ENCODE results near the gene MZB1.

Gene MZB1, protein sequence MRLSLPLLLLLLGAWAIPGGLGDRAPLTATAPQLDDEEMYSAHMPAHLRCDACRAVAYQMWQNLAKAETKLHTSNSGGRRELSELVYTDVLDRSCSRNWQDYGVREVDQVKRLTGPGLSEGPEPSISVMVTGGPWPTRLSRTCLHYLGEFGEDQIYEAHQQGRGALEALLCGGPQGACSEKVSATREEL

DNA sequence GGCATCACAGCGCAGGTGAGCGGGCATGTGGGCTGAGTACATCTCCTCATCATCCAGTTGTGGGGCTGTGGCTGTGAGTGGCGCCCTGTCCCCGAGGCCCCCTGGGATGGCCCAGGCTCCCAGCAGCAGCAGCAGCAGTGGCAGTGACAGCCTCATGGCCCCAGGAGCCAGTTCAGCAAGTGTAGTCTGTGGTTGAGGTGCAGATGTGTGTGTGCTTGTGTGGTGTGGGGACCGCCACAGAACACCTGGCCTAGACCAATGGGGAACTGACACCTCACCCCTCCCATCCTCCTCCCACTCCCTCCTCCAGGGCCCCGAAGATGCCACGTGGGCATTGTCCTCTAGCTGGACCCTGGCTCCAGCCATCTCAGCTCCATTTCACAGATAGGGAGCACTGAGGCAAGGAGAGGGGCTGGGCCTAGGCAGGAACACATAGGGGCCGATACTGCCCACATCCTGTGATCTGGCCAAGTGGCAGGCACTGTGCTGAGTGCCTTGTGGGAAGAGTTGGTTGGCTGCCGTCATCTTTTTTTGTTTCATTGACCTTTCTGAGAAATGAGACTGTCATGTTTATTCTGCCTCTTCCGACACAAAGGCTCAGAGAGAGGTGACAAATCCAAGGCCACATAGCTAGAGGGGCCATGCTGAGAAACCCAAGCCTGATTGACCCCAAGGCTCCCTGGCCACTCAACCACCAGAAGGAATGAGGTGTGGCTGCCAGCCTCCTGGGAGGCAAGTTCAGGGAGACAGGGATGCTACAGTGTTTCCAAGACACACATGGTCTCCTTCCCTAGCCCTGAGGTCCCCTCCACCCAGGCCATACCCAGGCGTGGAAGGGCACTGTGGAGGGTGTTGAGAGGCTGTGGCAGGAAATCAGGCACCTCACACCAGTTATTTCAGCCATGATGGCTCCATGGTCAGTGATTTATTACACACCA, at the start of gene MZB1:
Gene MZB1 (minus strand): TSS at position 213 of the 938 bp plus-strand sequence. CDS start 57 bp downstream, at position 156.
- DNase-seq = no peak

DNA sequence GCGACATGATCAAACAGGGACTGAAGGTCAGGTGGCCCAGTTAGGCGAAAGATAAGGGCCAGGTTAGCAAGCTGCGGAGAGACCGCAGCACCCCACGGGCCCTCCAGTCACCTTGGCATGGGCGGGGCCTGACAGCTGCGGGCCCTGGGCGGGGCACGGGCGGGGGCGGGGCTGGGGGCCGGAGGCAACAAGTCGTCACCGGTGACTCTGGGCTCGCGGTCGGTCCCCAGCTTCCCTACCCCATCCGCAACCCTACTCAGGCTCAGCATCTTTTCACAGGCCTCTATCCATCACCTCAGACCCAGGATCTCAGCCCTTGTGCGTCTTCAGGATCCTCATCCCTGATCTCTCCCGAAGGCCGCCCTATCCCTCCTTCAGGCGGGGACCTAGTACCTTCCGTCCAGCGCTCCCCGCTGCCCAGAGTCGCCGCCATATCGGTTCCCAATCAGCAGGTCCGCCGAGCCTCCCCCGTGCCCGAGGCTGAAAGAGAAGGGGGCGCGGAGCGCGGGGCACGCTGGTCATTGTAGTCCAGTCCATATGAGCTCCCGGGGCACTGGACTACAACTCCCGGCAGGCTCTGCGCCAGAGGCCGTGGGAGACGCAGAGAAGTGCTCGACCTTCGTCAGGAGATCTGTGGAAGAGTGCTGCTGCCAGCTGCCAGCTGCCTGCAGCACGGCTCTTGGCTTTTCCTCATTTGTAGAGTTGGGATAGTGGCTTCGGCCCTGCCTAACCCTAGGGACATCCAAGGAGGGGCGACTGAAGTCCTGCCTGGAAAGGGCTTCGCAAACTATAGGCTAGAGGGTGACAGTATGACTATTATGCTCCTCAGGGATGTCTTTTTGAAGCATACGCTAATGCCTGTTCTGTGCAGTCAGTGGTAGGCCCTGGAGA, 49.5 kb upstream of the MZB1 start, which contains the start of gene DNAJC18:
Gene DNAJC18 (minus strand): TSS at position 513 of the 891 bp plus-strand sequence. CDS start 80 bp downstream, at position 433.
- peak; percentile 90 for DNase-seq

DNA sequence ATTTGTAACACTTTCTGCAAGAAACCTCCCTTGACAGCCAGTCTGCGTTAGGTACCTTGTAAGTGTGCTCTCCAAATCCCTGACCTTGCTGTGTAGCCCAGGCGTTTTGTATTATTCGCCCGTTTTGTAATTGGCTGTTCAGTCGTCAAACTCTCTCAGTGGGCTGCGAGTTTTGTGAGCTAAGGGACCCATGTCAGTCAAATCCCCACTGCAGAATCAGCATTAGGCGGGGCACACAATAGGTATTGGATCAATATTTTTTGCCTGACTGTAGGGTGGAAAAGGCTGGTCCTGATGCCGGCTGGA, 48.9 kb upstream of the MZB1 start:
- no peak for DNase-seq

DNA sequence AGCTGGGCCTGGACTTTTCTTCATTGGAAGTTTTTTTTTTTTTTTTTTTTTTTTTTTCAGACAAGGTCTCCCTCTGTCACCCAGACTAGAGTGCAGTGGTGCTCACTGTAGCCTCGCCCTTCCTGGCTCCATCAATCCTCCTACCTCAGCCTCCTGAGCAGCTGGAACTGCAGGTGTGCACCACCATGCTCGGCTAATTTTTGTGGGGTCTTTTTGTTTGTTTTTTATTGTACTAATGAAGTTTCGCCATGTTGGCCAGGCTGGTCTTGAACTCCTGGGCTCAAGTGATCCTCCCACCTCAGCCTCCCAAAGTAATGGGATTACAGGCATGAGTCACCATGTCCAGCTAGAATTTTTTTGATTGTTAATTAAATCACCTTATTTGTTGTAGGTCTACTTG, 46.0 kb upstream of the MZB1 start:
- DNase-seq = no peak

DNA sequence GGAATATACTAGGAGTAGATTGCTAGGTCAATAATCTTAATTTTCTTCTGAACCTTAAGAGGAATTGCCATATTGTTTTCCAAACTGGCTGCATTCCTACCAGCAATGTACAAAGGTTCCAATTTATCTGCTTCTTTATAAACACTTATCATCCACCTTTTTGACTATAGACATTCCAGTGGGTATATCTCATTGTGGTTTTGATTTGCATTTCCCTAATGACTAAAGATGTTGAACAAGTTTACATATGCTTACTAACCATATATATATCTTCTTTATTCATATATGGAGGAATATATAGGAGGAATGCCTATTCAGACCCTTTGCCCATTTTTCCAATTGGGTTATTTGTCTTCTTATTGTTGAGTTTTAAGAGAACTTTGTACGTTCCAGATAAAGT, 42.0 kb upstream of the MZB1 start:
- no peak for DNase-seq

DNA sequence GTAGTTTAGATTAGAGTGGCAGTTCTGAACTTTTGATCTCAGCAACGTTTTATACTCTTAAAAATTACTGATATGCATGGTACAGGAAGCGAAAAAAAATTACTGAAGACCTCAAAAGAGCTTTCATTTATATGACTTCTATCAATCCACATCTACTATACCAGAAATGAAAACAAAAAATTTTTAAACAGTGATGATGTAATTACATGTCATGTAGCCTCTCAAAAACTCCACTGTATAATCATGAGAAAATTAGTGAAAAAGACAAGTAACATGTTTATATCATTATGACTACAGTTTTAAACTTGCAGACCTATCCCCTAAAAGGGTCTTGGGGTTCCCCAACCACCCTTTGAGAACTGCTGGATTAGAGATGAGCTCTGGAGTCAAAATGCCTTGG, 40.3 kb upstream of the MZB1 start:
- no peak for DNase-seq

DNA sequence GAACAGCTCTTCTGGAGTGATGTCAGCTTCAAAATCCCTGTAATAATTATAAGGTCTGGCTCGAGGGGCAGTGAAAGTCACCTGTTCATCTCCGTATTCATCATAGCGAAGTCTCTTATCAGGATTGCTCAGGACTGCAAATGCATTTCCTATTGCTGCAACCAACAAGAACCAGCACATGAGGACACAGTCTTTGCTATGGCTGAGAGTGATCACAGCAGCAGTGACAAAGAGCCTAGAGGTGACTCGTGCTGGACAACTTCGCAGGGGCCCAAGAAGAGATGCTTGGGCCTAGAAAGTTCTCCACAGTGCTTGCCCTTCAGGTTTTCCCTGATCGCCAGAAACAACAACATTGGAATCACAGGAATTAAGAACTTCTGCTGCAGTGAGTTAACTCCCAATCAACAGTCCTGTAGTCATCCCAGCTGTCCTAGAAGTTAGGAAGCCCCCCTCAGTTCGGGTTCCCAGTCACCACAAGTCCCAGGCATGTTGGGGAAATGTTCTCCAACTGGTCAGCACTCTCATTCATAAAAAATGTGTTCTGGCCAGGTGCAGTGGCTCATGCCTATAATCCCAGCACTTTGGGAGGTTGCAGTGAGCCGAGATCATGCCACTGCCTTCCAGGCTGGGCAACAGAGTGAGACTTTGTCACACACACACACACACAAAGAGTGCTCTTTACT, 36.6 kb upstream of the MZB1 start:
- no peak for DNase-seq

DNA sequence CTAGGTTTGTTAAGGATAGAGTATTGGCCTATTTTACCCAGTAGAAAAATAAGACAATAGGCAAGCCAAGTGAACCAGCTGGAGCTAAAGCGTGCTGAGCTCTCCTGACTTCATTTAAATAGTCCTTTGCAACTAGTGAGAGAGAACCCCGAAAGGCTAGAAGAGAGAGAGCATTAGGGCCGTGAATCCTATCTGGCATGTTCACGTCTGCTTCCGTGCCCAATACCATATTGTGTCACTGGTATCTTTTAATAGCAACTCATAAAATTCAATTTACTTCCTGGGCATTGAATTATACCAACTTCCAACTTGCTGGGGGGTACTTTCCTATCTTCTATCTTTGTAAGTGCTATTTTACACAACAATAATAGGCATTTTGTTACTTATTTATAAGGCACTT, 35.8 kb upstream of the MZB1 start:
- no peak for DNase-seq

DNA sequence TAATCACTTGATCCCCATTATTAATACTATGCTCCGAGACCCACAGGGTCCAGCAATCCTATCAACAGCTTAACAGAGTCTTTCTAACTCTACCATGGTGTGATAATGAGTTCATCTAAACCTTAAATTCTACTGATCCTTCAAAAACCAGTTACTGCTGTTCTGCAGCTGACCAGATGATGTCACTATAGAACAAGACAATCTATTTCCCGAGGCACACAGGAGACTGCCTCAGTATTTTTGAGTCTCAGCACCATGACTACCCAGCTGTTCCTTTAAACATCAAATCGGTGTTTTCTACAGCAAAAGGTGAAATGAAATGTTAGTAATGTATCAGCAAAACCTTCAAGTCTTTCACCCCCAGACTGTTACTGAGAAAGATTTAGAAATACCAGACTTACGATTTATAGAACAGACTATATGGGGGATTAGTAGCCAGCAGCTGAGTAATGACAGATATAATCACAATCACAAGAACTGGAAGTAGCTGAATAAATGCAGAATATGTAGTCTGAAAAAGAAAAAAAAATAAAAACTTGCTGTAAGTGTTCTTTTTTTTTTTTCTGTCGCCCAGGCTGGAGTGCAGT, 32.7 kb upstream of the MZB1 start:
- peak; percentile 26 for DNase-seq

DNA sequence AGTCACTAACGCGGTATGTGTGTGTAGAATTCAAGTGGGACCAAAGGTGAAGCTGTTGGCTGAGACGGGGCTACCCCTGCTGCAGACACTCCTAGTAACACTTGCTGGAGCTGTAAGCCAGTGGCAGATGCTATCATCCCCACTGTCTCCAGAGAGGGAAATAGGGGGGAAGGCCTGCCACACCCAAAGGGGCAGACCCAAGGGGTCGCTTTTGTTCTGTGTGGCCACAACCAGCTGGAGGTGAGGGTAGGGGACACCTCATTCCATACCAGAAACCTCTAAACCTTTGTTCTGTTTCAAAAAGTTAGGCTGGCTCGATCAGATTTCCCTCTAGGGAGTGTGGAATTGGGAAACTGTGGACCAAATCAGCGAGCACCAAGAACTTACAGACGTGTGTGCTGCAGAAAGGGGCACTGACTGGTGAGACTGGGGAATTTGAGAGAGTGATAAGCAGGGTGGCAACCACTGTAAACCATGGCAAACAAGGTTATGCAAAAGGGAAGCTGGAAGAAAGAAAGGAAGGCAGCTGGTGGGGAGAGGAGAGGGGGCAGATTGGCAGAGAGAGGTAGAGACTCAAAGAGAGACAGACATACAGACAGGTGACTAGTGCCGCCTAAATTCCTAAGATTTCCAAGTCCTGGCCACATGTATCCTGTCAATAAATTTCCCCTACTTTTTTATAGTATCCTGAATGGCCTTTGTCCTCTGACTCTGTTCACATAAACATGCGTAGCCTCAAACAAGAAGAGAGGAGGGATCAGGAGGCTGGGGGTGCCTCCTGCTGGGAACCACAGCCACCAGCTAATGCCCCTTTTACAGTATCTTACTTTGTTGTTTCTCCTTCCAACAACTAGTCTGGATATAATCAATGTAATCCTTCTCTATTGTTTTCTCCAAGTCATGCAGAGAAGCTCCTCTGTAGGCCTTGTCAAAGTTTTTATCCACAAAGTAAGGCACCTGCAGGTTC, 29.8 kb upstream of the MZB1 start:
- no peak for DNase-seq

DNA sequence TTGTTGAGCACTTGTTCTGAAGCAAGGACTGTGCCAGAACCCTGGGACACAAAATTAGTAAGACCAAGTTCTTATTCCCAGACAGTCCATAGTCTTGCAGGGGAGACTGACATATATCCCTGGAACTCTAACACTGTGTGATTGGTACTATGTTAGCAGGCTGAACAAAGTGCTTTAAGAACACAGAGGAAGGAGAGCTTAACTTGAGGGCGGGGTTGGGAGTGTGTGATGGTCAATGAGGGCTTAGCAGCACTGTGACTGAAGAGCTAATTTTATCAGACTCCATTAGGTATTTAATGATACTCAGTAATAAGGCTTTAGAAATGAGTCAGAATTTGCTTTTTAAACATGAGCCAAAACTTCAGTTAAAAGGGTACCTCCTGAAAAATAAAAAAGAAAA, 29.1 kb upstream of the MZB1 start:
- no peak for DNase-seq

DNA sequence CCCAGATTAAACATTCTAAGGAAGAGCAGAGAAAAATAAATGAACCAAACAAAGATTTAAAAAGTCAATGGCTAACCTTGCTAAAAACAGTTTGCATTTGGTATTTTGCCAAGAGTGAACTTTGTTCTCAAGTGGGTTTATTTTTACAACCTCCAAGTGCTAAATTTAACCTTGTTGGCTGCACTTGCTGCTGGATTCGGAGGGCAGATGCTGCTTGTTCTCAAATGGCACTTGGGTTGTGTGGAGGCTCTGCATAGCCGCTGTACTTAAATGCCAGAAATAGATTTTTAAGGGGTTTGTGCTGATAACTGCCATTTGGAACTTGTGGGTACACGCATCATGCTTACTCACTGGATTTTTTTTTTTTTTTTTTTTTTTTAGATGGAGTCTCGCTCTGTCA, 27.5 kb upstream of the MZB1 start:
- no peak for DNase-seq

DNA sequence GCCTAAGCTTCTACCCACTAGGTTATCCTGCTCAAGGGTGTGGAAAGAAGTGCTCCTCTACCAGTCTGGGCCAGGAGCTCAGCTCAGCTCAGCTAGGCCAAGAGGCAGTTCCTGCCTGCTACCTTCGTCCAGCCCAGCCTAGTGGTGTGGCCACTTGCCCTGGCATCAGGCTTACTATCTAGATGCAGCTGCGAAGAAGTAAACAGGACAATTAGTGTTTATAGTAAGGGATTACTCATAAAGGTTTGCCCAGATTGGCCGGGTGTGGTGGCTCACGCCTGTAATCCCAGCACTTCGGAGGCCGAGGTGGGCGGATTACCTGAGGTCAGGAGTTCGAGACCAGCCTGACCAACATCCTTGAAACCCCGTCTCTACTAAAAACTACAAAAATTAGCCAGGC, 26.9 kb upstream of the MZB1 start:
- no peak for DNase-seq

DNA sequence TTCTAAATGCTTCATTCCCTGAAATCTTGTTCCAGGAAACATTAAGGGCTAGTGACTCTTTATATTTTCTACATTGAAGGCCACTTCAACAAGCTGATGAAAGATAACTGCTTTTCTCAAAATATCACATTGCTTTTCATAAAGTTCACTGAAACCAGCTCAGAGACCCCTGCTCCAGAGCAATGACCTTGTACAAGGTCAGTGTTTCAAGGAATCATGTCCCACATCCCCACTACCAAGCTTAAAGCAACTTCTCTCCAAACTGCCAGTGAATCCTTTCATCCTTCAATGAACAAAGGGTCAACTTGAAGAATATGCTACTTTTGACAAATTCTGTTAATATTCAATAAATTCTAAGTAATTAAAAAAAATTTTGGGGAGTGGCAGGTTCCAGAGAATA, 26.2 kb upstream of the MZB1 start:
- no peak for DNase-seq

DNA sequence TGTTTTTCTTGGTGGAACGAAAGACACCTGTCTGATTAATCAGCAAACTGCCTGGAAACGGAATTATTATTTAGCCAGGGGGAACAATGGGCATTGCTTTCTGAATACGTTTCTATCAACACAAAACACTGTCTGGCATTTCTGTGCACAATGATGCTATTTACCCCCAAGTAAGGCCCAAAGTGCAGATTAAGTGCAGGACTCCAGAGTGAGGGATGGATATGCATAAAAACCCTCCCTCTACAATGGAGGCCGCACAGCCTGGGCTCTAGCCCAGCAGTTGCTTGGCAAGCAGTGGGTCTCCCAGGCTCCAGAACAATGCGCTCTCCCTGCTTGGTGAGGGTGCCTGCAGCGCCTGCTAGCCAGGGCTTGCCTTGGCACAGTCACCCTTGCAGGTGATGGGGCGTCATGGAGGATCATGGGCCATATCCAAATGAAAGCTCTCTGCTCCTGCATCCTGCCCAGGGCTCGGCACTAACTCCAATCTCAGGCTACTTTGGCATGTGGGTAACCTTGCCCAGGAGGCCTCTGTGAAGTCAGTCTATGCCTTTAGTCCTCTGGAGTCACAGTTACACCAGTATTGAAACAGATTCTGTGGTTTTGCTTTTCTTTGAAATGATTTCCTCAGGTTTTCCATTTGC, 25.6 kb upstream of the MZB1 start:
- DNase-seq = no peak

DNA sequence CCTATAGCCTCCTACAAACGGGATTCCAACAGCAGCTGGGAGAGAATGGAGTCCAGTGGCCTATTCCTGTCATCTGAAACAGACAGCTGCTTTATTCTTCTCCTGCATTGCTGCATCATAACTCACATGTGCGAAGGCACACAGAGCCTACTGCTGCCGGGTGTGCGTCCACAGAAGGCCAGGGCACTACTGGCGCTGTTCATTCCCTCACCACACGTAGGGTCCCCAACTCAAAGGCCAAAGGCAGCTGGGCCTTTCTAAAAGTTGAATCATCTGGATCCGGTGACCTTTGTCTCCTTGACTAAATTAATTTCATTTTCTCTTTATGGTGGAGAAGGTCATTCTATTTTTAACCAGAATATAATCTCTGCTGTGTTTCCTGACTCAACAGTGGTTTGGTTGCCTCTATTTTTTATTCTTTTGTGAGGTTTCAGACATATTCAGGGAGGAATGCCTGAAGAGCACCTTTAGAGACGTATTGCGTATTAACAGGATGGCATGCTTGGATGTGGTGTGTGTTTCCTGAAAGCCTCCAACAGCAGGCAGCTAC, 24.9 kb upstream of the MZB1 start:
- no peak for DNase-seq

DNA sequence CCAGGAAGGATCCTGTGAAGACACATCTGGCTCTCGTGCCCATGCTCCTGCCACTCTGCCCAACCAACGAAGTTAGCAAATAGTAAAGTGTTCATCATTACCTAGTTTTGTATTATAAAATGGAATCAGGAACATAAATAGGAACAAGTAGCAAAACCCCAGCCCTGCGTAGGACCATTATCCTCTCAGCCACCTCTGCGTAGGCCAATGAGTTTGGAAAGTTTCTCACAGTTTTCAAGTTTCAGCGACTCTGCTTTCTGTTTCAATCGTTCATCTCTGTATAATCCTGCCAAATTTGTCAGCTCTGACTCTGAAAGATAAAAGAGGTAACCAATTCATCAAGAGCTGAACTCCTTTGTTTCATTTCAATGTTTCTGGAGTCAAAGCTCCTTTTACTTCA, 24.2 kb upstream of the MZB1 start:
- DNase-seq = no peak

DNA sequence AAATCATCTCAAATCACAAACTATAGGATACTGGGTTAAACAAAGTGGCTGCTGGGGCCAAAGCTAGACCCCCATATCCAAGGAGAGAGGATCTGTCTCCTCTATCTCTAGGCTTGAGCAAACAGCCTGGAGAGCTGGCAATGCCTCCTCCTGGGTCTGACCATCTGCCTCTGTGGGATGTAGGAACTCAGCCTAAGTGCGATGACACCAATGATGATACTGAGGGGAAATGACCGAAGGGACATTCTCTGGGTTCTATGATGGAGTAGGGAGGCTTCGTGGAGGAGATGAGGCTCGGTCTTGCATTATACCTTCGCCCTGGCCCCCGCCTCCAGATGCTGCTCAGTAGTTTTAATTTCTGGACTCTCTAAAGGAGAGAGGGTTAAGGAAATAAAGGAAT, 23.4 kb upstream of the MZB1 start:
- DNase-seq = no peak

DNA sequence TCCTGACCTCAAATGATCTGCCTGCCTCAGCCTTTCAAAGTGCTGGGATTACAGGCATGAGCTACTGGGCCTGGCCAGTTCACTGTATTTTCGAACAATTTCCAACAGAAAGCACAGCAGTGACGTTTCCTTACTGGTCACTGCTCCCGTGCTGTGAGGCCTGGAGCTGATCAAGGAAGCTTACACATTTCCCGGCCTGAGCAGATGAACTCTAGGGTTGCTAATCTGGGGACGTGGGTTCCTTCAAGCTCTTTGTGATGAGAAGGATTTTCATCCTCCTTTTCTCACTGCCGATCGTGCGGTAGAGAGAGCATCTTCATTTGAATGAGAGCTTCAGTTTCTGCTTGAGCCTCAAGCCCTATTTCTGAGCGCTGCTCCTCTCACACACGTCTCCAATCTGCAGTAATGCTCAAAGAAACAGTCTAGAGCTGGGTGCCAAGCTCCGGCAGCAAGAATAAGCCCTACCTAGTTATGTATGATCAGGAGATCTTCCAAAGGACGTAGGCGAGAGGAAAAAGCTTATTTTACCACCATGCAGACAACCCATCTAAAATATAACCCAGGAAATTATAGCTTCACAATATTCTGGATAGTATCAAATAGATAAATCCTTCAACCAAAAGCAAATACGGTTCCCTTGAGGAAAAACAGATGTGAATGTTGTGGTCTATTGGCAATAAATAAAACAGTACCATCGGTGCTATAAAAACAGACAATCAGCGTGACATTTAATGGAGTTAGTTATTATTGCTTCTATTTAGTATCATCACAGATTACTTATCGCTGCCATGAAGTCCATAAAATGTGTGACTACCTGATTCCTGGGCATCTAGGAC, 21.5 kb upstream of the MZB1 start:
- no peak for DNase-seq

Data from NCI-H146 (cell line).